OCI-LY1 (cell line): ENCODE data around the gene NOX5.

Experiments used
- EZH2 ChIP-seq: fragments of 200-600 bp; sonication (generic), shearing (Covaris generic); IDR thresholded peaks from 2 replicates; pipeline ENCODE4 v1.8.0; 2017; ENCODE audit warnings: borderline replicate concordance, mixed run types, mild to moderate bottlenecking, antibody characterized with exemption, low read length, moderate library complexity, mixed read lengths
- TF ChIP-seq, protein P1 (sequence below): fragments of 200-600 bp; sonication (generic), shearing (Covaris generic); IDR thresholded peaks from 2 replicates; pipeline ENCODE4 v1.5.1; 2017; ENCODE audit warnings: mild to moderate bottlenecking, antibody characterized with exemption, low read length, moderate library complexity, mixed read lengths

GRCh38 chr15:69037977-69038376, 23.5 kb downstream of the NOX5 start:
- no peak for TF ChIP-seq EZH2
- TF ChIP-seq, protein P1, sequence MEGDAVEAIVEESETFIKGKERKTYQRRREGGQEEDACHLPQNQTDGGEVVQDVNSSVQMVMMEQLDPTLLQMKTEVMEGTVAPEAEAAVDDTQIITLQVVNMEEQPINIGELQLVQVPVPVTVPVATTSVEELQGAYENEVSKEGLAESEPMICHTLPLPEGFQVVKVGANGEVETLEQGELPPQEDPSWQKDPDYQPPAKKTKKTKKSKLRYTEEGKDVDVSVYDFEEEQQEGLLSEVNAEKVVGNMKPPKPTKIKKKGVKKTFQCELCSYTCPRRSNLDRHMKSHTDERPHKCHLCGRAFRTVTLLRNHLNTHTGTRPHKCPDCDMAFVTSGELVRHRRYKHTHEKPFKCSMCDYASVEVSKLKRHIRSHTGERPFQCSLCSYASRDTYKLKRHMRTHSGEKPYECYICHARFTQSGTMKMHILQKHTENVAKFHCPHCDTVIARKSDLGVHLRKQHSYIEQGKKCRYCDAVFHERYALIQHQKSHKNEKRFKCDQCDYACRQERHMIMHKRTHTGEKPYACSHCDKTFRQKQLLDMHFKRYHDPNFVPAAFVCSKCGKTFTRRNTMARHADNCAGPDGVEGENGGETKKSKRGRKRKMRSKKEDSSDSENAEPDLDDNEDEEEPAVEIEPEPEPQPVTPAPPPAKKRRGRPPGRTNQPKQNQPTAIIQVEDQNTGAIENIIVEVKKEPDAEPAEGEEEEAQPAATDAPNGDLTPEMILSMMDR, result no peak
